Right lobe of liver (tissue), 6 donors: Measurements from ENCODE around the gene PHF12. TPM values are rescaled to one million over a fixed set of nuclear protein-coding genes. Genes with fewer than 3 reads are reported as not detected.
"Not testable (repeated sequence)": the region's sequence is repeated elsewhere in the genome, so short reads cannot be mapped to it uniquely, and the experiment has no call there.

Source experiments
- ATAC-seq, 4 donors: fragments of 200-7000 bp; cut with Tn5 transposase; one replicate each; pipeline ENCODE4 v1.9.1; 2020; ENCODE audit warnings: mild to moderate bottlenecking in 4 of 4, moderate library complexity in 4 of 4
- DNase-seq, 3 donors: peaks; one replicate each; pipeline ENCODE4 v3.0.0-alpha.2; 2020
- H3K27ac ChIP-seq, 3 donors: fragments of 200-600 bp; one replicate each; pipeline ENCODE4 v1.8.0; 2022
- H3K27me3 ChIP-seq, 2 donors: fragments of 200-600 bp; one replicate each; pipeline ENCODE4 v1.8.0; 2022
- H3K36me3 ChIP-seq, 4 donors: fragments of 200-600 bp; sonication (generic) in 1 of 4; one replicate each; pipeline versions ENCODE4 v1.5.1 to v1.8.0; 2017 to 2022; ENCODE audit warnings: control low read depth in 1 of 4
- H3K4me1 ChIP-seq, 4 donors: fragments of 200-600 bp; sonication (generic) in 1 of 4; one replicate each; pipeline versions ENCODE4 v1.5.1 to v1.8.0; 2017 to 2022; ENCODE audit warnings: control low read depth in 1 of 4
- H3K4me3 ChIP-seq, 3 donors: fragments of 200-600 bp; one replicate each; pipeline ENCODE4 v1.8.0; 2022
- H3K9me3 ChIP-seq, 4 donors: fragments of 200-600 bp; sonication (generic) in 1 of 4; one replicate each; pipeline versions ENCODE4 v1.5.1 to v1.8.0; 2017 to 2022; ENCODE audit warnings: control low read depth in 1 of 4
- POLR2A ChIP-seq: fragments of 450-650 bp; IDR thresholded peaks from one replicate; pipeline ENCODE4 v1.6.1; 2017; ENCODE audit warnings: antibody characterized with exemption, mild to moderate bottlenecking
- WGBS: methylation state at CpG from one replicate; pipeline ENCODE4 v1.1.6; 2018; ENCODE audit warnings: low coverage, low lambda C conversion rate; ENCODE audit not compliant: insufficient coverage; ENCODE audit errors: missing lambda C conversion rate; 5-methylcytosine and 5-hydroxymethylcytosine counted together
- intact Hi-C, 2 donors: fragments of 100-400 bp; cut with DNase I; formaldehyde crosslinking; loops; one replicate each; pipeline versions ENCODE4 v1.11.2 to v1.14.1; 2022
- total RNA-seq, 6 experiments: library from RNA; depleted of rRNA in 2 of 6; stranded (reverse); fragments of >200 nt in 2 of 6; fragmentation: NEBNext Ultra II Directional in 3 of 6; extraction: Animal tissue kit (Norgen Biotek cat#: 25700) in 3 of 6; gene quantifications; one replicate each; pipeline versions ENCODE4 v1.1.0 to v1.2.4, GENCODE V29; 2016 to 2023
- TF ChIP-seq, protein P1 (sequence below), 4 donors: fragments of 200-600 bp in 3 of 4; fragments of 450-650 bp in 1 of 4; IDR thresholded peaks; one replicate each; pipeline versions ENCODE4 v1.5.1 to v1.8.0; 2016 to 2022; ENCODE audit warnings: antibody characterized with exemption in 4 of 4, mild to moderate bottlenecking in 2 of 4
- donor health status: DM: no; HTN: yes; CAD: no.
- donor health status: DM: no; HTN: no; CAD: no.
- donor health status: DM: no; HTN: no; CAD: no.
- donor health status: DM: no; HTN: yes; CAD: no.
- donor health status: DM: no; HTN: yes; CAD: no.

Gene PHF12
- total RNA-seq, 6 experiments from 2014 or later = 13.0 to 33.1 (median 17.4) TPM

DNA sequence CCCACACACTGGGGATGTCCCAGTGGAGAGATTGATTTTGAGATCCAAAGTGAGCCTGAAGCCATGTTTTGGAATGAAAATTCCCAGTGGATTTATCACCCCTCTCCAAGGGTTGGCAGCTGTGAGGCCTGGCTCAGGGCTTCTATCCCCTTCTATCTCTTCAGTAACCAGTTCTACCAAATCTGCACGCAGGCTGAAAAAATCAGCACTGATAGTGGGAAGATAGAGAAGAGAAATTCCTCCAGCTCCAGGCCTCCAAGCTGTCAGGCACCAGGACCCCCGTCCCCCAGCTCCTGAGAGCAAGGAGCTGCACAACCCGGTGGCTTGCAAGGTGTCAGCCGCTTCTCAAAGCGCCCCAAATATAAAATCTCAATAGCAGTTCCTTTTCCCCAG is 54.8 kb downstream of the PHF12 start:
- DNase-seq = no peak
- 3% methylated on average over 5 of the region's 5 CpGs for WGBS

DNA sequence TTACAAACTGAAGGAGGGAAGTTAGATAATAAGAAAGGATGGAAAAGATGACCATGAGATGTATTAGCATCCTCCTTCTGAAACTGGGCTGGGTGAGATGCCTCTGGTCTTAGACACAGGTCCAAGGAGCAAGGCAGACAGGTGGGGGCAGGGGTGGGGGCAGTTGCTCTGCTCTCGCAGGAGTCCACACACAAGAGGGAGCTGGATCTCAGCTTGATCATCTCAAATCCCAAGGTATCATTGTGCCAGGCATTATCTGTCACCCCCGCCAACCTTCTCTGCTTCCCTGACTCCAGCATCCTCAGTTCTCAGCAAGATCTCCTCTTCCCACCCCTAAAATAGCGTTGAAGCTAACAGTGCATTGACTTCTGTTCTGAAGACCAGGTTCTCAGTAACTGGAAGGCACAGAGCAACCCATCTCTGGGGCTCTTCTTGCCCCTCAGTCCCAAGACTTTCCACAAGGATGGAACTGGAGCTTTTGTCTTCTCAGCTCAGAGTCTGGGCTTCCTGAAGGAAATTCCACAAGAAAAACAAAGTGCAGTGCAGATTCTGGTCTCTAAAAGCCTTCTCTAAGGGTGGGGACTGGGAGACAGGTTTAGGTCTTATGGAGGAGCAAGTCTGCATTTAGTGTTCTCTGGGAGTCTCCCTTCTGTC is 55.4 kb downstream of the PHF12 start:
- Histone ChIP-seq H3K9me3 (no peaks in the 10 kb centered on the region), H3K36me3 (no peaks in the 10 kb centered on the region), H3K4me3 (peak overlapping the region; percentile 90 to 93 (median 93)), H3K27me3 (no peaks in the 10 kb centered on the region), H3K27ac (peak overlapping the region; percentile 85 to 98 (median 92)), H3K4me1 (peaks cover 0 to 40% (median 15%) of the 10 kb centered on the region in 4 donors)
- WGBS = 18% methylated on average over 1 of the region's 3 CpGs
- no peak for ATAC-seq
- TF ChIP-seq POLR2A = no peak
- TF ChIP-seq, protein P1, sequence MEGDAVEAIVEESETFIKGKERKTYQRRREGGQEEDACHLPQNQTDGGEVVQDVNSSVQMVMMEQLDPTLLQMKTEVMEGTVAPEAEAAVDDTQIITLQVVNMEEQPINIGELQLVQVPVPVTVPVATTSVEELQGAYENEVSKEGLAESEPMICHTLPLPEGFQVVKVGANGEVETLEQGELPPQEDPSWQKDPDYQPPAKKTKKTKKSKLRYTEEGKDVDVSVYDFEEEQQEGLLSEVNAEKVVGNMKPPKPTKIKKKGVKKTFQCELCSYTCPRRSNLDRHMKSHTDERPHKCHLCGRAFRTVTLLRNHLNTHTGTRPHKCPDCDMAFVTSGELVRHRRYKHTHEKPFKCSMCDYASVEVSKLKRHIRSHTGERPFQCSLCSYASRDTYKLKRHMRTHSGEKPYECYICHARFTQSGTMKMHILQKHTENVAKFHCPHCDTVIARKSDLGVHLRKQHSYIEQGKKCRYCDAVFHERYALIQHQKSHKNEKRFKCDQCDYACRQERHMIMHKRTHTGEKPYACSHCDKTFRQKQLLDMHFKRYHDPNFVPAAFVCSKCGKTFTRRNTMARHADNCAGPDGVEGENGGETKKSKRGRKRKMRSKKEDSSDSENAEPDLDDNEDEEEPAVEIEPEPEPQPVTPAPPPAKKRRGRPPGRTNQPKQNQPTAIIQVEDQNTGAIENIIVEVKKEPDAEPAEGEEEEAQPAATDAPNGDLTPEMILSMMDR (IDR thresholded peaks at IDR 0.05) = no peak
- intact Hi-C loops = no loop called here
- DNase-seq = no peak

More for the DNA sequence above, 54.8 kb downstream of the PHF12 start:
- intact Hi-C loops = no loop called here
- Histone ChIP-seq H3K4me3 (peak overlapping the region; percentile 90 to 93 (median 93)), H3K27me3 (no peaks in the 10 kb centered on the region), H3K36me3 (no peaks in the 10 kb centered on the region), H3K4me1 (peaks cover 0 to 42% (median 15%) of the 10 kb centered on the region in 4 donors), H3K27ac (peak overlapping the region; percentile 85 to 98 (median 92)), H3K9me3 (no peaks in the 10 kb centered on the region)
- no peak for ATAC-seq
- TF ChIP-seq, protein P1 (IDR thresholded peaks at IDR 0.05) = no peak
- TF ChIP-seq POLR2A = no peak

DNA sequence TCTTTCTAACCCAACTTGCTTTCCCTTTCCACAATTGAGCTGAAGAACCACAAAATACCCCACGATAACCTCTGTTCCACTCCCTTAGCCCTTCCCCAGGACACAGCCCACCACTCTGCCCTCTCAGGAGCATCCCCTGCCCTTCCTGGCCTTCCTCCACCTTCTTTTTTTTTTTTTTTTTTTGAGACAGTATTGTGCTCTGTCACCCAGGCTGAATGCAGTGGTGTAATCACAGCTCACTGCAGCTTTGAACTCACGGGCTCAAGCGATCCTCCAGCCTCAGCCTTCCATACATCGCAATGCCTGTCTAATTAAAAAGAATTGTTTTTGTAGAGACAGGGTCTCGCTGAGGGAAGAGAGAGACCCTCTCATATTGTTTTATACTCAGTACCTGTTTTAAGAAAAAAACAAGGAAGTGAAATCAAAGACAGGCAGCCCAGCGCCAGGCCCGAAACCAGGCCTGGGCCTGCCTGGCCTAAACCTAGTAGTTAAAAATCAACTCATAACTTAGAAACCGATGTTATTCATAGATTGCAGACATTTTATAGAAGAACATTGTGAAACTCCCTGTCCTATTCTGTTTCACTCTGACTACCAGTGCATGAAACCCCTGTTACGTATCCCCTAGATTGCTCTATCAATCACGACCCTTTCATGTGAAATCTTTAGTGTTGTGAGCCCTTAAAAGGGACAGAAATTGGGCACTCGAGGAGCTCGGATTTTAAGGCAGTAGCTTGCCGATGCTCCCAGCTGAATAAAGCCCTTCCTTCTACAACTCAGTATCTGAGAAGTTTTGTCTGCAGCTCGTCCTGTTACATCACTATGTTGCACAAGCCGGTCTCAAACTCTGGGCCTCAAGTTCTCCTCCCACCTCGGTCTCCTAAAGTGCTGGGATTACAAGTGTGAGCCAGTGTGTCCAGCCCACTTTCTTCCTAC is 57.8 kb downstream of the PHF12 start:
- H3K9me3 ChIP-seq, ATAC-seq, H3K27me3 ChIP-seq, intact Hi-C loops, H3K4me3 ChIP-seq, H3K36me3 ChIP-seq: not testable (repeated sequence)
- Histone ChIP-seq H3K27ac (peak overlapping the region; percentile 24 to 56 (median 55)), H3K4me1 (peaks cover 0 to 46% (median 15%) of the 10 kb centered on the region in 4 donors)
- DNase-seq = peak in 1 of 3 donors; percentile 17
- 63% methylated on average over 10 of the region's 16 CpGs for WGBS

DNA sequence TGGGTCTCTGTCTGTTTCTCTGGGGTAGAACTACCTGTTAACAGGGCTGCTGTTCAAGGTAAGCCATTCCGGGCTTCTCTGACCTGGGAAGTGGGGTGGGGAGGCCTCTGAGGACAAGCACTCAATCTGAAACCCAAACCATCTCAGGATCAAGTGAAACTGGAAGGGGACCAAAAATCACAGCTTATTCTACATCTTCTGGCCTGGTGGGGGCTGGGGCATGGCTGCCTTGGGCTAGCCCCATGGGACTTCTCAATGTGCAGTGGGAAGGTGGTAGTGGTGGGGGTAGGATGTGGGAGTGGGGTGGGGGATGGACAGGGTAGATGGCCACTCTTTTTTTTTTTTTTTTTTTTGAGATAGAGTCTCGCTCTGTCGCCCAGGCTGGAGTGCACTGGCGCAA is 59.3 kb downstream of the PHF12 start:
- Histone ChIP-seq H3K4me3 (no peak overlapping the region), H3K36me3 (no peaks in the 10 kb centered on the region), H3K27me3 (no peaks in the 10 kb centered on the region), H3K27ac (no peak overlapping the region), H3K9me3 (no peaks in the 10 kb centered on the region), H3K4me1 (peaks cover 0 to 38% (median 12%) of the 10 kb centered on the region in 4 donors)
- intact Hi-C loops = no loop called here
- 86% methylated on average over 1 of the region's 4 CpGs for WGBS
- DNase-seq = no peak
- no peak for TF ChIP-seq POLR2A
- no peak for ATAC-seq

DNA sequence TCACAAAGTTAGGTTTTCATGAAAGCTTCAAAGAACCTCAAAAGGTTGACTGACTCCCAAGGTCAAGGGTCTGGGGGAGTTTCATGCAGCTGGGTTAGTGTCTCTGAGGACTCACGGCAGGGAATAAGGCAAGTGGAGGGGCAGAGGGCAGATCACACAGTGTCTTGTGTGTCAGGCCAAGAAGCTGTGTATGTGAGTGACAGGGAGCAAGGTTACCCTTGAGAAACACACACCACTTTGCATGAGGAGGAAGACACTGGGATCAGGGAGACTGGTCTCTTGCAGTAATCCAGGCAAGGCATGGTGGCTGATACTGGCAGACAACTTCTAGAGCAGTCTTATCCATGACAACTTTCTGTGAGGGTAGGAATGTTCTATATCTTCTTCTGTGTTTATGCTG is 60.1 kb downstream of the PHF12 start:
- peaks cover 0 to under 1% (median 0%) of the 10 kb centered on the region in 4 donors for H3K36me3 ChIP-seq
- no peak for TF ChIP-seq POLR2A
- TF ChIP-seq, protein P1 (IDR thresholded peaks at IDR 0.05) = no peak
- H3K27ac ChIP-seq = no peak overlapping the region
- WGBS = no CpG with 5 or more reads among the region's 1 CpG
- ATAC-seq = no peak
- peaks cover 0 to 34% (median 12%) of the 10 kb centered on the region in 4 donors for H3K4me1 ChIP-seq
- no peak overlapping the region for H3K4me3 ChIP-seq
- DNase-seq = no peak
- no peaks in the 10 kb centered on the region for H3K9me3 ChIP-seq
- H3K27me3 ChIP-seq = no peaks in the 10 kb centered on the region
- intact Hi-C loops = no loop called here
